Astrocyte (in vitro differentiated cells and primary cell): ENCODE data around the gene HES3.

Experiments
- CTCF ChIP-seq: IDR thresholded peaks from 2 replicates; pipeline ENCODE4 v1.5.1; 2011; ENCODE audit warnings: low read depth, mild to moderate bottlenecking, inconsistent platforms, low read length, moderate library complexity; ENCODE audit not compliant: insufficient read depth
- EZH2 ChIP-seq: IDR thresholded peaks from 2 replicates; pipeline ENCODE4 v1.6.1; 2012; ENCODE audit warnings: mild to moderate bottlenecking, low read length, inconsistent platforms; ENCODE audit not compliant: insufficient read depth

GRCh38 chr1:6260433-6260934 lies 16.5 kb downstream of the HES3 start:
- TF ChIP-seq CTCF (no peak), EZH2 (no peak)
